IMR-90 (cell line): ENCODE results near the gene DMAC1. TPM values are rescaled to one million over a fixed set of nuclear protein-coding genes. Genes with fewer than 3 reads are reported as not detected.

ENCODE experiments used
- ATAC-seq: fragments of 200-7000 bp; cut with Tn5 transposase; 2 replicates; pipeline ENCODE4 v1.9.1; 2020; ENCODE audit warnings: low read depth, mild to moderate bottlenecking, moderate library complexity
- BruUV-seq: library from RNA; stranded (reverse); fragments of 400-500 nt; replicated peaks from 2 replicates; lab custom pipeline; 2021; lab: Mats Ljungman, UMichigan
- CTCF ChIA-PET: fragments of 300-600 bp; formaldehyde crosslinking; extraction: SDS; loops from one replicate; lab custom pipeline; 2021; ENCODE audit warnings: antibody characterized with exemption; lab: Yijun Ruan, JAX
- POLR2A ChIA-PET: fragments of 300-600 bp; sonication (Branson Sonifier 250); formaldehyde crosslinking; loops from one replicate; lab custom pipeline; 2022; ENCODE audit warnings: antibody characterized with exemption; ENCODE audit not compliant: unreplicated experiment; lab: Charles Lee
- DNase-seq: peaks from one replicate; pipeline ENCODE4 v3.0.0; 2013
- H2AFZ ChIP-seq: replicated peaks from 2 replicates; pipeline ENCODE3; 2013; ENCODE audit warnings: low read length, mild to moderate bottlenecking; ENCODE audit not compliant: poor library complexity
- H2AK5ac ChIP-seq: 2 replicates; pipeline ENCODE4 v1.6.1; 2013; ENCODE audit warnings: low read depth, low read length, inconsistent platforms
- H2AK9ac ChIP-seq: replicated peaks from 2 replicates; pipeline ENCODE3; 2013; ENCODE audit warnings: mild to moderate bottlenecking, low read depth, low read length, moderate library complexity; ENCODE audit not compliant: poor library complexity
- H2BK120ac ChIP-seq: 2 replicates; pipeline ENCODE4 v1.6.1; 2013; ENCODE audit warnings: low read depth, low read length, inconsistent platforms
- H2BK15ac ChIP-seq: 3 replicates; pipeline ENCODE4 v1.6.1; 2013; ENCODE audit warnings: low read depth, low read length, inconsistent platforms
- H2BK20ac ChIP-seq: 2 replicates; pipeline ENCODE4 v1.6.1; 2013; ENCODE audit warnings: low read depth, mild to moderate bottlenecking, inconsistent platforms, low read length, moderate library complexity
- H2BK5ac ChIP-seq: 2 replicates; pipeline ENCODE4 v1.6.1; 2013; ENCODE audit warnings: mild to moderate bottlenecking, low read depth, low read length, inconsistent platforms; ENCODE audit not compliant: poor library complexity, severe bottlenecking
- H3K14ac ChIP-seq: replicated peaks from 2 replicates; pipeline ENCODE4 v1.6.1; 2013; ENCODE audit warnings: low read depth, low read length, inconsistent platforms
- H3K18ac ChIP-seq: 2 replicates; pipeline ENCODE4 v1.6.1; 2013; ENCODE audit warnings: low read depth, low read length, control low read depth
- H3K23ac ChIP-seq: 2 replicates; pipeline ENCODE4 v1.6.1; 2013; ENCODE audit warnings: low read depth, low read length, inconsistent platforms
- H3K27ac ChIP-seq: 2 replicates; pipeline ENCODE4 v1.5.1; 2013; ENCODE audit warnings: mild to moderate bottlenecking, control low read depth, low read length; ENCODE audit not compliant: insufficient read depth
- H3K27me3 ChIP-seq: 2 replicates; pipeline ENCODE4 v1.6.1; 2013; ENCODE audit warnings: low read length; ENCODE audit not compliant: control insufficient read depth, insufficient read depth
- H3K36me3 ChIP-seq: 2 replicates; pipeline ENCODE4 v1.6.1; 2013; ENCODE audit warnings: low read length, mixed read lengths; ENCODE audit not compliant: control insufficient read depth, insufficient read depth
- H3K4ac ChIP-seq: 2 replicates; pipeline ENCODE4 v1.6.1; 2013; ENCODE audit warnings: low read depth, low read length, inconsistent platforms
- H3K4me1 ChIP-seq: 2 replicates; pipeline ENCODE4 v1.6.1; 2013; ENCODE audit warnings: low read length, mixed read lengths; ENCODE audit not compliant: control insufficient read depth, insufficient read depth
- H3K4me2 ChIP-seq: 2 replicates; pipeline ENCODE4 v1.6.1; 2013; ENCODE audit warnings: low read depth, mild to moderate bottlenecking, control low read depth, low read length, moderate library complexity
- H3K4me3 ChIP-seq: 2 replicates; pipeline ENCODE4 v1.5.1; 2013; ENCODE audit warnings: low read depth, mild to moderate bottlenecking, control low read depth, low read length, moderate library complexity; ENCODE audit not compliant: insufficient read depth
- H3K56ac ChIP-seq: 2 replicates; pipeline ENCODE4 v1.6.1; 2013; ENCODE audit warnings: low read length, inconsistent platforms; ENCODE audit not compliant: insufficient read depth; ENCODE audit errors: extremely low read depth
- H3K79me1 ChIP-seq, 2 experiments: 2 replicates each; pipeline ENCODE4 v1.6.1; 2013; ENCODE audit warnings: low read length in 2 of 2, inconsistent platforms in 1 of 2, low read depth in 1 of 2
- H3K9ac ChIP-seq: 2 replicates; pipeline ENCODE4 v1.6.1; 2013; ENCODE audit warnings: low read depth, low read length, control low read depth
- H3K9me1 ChIP-seq: 2 replicates; pipeline ENCODE4 v1.6.1; 2013; ENCODE audit warnings: low read length, inconsistent platforms; ENCODE audit not compliant: insufficient read depth
- H3K9me3 ChIP-seq: 2 replicates; pipeline ENCODE4 v1.6.1; 2013; ENCODE audit warnings: low read length; ENCODE audit not compliant: control insufficient read depth, insufficient read depth
- H4K20me1 ChIP-seq: 2 replicates; pipeline ENCODE4 v1.6.1; 2013; ENCODE audit warnings: low read length, inconsistent platforms; ENCODE audit not compliant: insufficient read depth
- H4K5ac ChIP-seq: 2 replicates; pipeline ENCODE4 v1.6.1; 2013; ENCODE audit warnings: mild to moderate bottlenecking, low read depth, low read length, control low read depth
- H4K8ac ChIP-seq, 2 experiments: 2 replicates each; pipeline ENCODE4 v1.6.1; 2013; ENCODE audit warnings: low read depth in 2 of 2, low read length in 2 of 2, control low read depth in 1 of 2, inconsistent platforms in 1 of 2
- H4K91ac ChIP-seq: 2 replicates; pipeline ENCODE4 v1.6.1; 2013; ENCODE audit warnings: low read depth, low read length, inconsistent platforms; ENCODE audit not compliant: insufficient read depth
- BHLHE40 ChIP-seq: fragments of 150-350 bp; IDR thresholded peaks from 2 replicates; pipeline ENCODE4 v1.6.1; 2016; ENCODE audit warnings: mild to moderate bottlenecking, low read depth, low read length
- CHD1 ChIP-seq: IDR thresholded peaks from 2 replicates; pipeline ENCODE4 v1.6.1; 2012; ENCODE audit warnings: low read depth, low read length, improper control_type of control experiment
- FOS ChIP-seq: fragments of 150-350 bp; IDR thresholded peaks from 2 replicates; pipeline ENCODE4 v1.6.1; 2016; ENCODE audit warnings: low read depth, low read length
- MAFK ChIP-seq: IDR thresholded peaks from 2 replicates; pipeline ENCODE4 v1.6.1; 2012; ENCODE audit warnings: low read depth, low read length, improper control_type of control experiment
- MXI1 ChIP-seq: IDR thresholded peaks from 2 replicates; pipeline ENCODE4 v1.6.1; 2012; ENCODE audit warnings: low read depth, mild to moderate bottlenecking, low read length, moderate library complexity, borderline replicate concordance
- NFE2L2 ChIP-seq: fragments of 150-350 bp; IDR thresholded peaks from 2 replicates; pipeline ENCODE4 v1.6.1; 2016; ENCODE audit warnings: low read depth, mild to moderate bottlenecking, low read length
- RAD21 ChIP-seq: IDR thresholded peaks from 2 replicates; pipeline ENCODE4 v1.6.1; 2012; ENCODE audit warnings: low read length, improper control_type of control experiment
- RCOR1 ChIP-seq: IDR thresholded peaks from 2 replicates; pipeline ENCODE4 v1.6.1; 2012; ENCODE audit warnings: mild to moderate bottlenecking, low read length, improper control_type of control experiment; ENCODE audit not compliant: insufficient replicate concordance
- RFX5 ChIP-seq: IDR thresholded peaks from 2 replicates; pipeline ENCODE4 v1.8.0; 2012; ENCODE audit warnings: low read depth, mild to moderate bottlenecking, low read length, moderate library complexity
- SMC3 ChIP-seq: fragments of 150-350 bp; IDR thresholded peaks from 2 replicates; pipeline ENCODE4 v1.6.1; 2016; ENCODE audit warnings: low read depth, mild to moderate bottlenecking, antibody characterized with exemption, low read length, moderate library complexity
- dilution Hi-C: fragments of 300-500 bp; cut with HindIII; formaldehyde crosslinking; loops from one replicate; pipeline ENCODE4 v1.14.3; 2018; ENCODE audit warnings: low sequenced_read_pairs; ENCODE audit not compliant: unreplicated experiment
- in situ Hi-C: fragments of 300-500 bp; cut with MboI; formaldehyde crosslinking; loops from 3 replicates; pipeline ENCODE4 v1.14.3; 2019; ENCODE audit warnings: low sequenced_read_pairs, inconsistent platforms, mixed read lengths
- intact Hi-C: fragments of 100-400 bp; cut with micrococcal nuclease; formaldehyde crosslinking; loops from 2 replicates; pipeline ENCODE4 v1.10.0; 2022
- polyA plus RNA-seq, 3 experiments: library from polyadenylated mRNA; depleted of rRNA; stranded (reverse); fragments of >200 nt; gene quantifications; 2 replicates each; pipeline ENCODE4 v1.2.3, GENCODE V29; 2012; ENCODE audit warnings: low replicate concordance in 1 of 3
- total RNA-seq: library from RNA; depleted of rRNA; stranded (reverse); fragments of >200 nt; gene quantifications from 2 replicates; pipeline ENCODE4 v1.2.3, GENCODE V29; 2012
- TF ChIP-seq, protein P1 (sequence below): conservative IDR thresholded peaks from 2 replicates; pipeline ENCODE4 v1.5.1; 2012; ENCODE audit warnings: mild to moderate bottlenecking, low read depth, low read length, improper control_type of control experiment
- TF ChIP-seq, protein P2 (sequence below): fragments of 150-350 bp; IDR thresholded peaks from 2 replicates; pipeline ENCODE4 v1.6.1; 2016; ENCODE audit warnings: low read depth, mild to moderate bottlenecking, low read length, moderate library complexity, borderline replicate concordance

Gene DMAC1
- total and polyA plus RNA-seq, 2 of the 4 experiments (the other 2 are of a cell fraction), result 8.1 to 14.5 TPM

DNA sequence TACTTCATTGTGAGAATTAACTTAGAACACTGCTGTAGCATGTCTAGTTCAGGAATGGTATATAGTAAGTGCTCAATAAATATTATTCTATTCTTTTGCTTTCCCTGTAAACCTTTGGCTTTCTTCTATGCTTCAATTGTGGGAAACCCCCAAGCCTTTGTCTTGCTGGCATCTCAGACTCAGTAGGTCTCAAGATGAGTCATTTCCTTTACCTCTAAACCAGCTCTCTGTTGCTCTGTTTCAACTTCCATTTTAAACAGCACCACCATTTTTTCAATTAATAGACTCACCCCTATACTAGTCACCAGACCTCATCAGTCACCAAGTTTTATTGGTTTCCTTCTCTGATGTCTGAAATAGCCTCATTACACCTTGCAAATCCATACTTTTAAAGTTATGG lies 43.5 kb downstream of the DMAC1 start:
- dilution Hi-C loops, result no loop called here
- no peak overlapping the region for H2AFZ ChIP-seq

More for the DNA sequence above, 43.5 kb downstream of the DMAC1 start:
- H4K91ac ChIP-seq, result no peak overlapping the region
- H3K9ac ChIP-seq, result no peak overlapping the region
- no peaks in the 10 kb centered on the region for H3K4me1 ChIP-seq
- no peak overlapping the region for H2BK20ac ChIP-seq
- H2BK120ac ChIP-seq, result no peak overlapping the region
- no peak overlapping the region for H3K18ac ChIP-seq
- H2AK9ac ChIP-seq, result no peak overlapping the region
- no peaks in the 10 kb centered on the region for H3K27me3 ChIP-seq
- no peak overlapping the region for H4K8ac ChIP-seq
- H3K4me2 ChIP-seq, result no peak overlapping the region
- no peak overlapping the region for H3K23ac ChIP-seq
- no peaks in the 10 kb centered on the region for H4K20me1 ChIP-seq
- in situ Hi-C loops, result no loop called here
- intact Hi-C loops, result no loop called here
- H3K36me3 ChIP-seq, result no peaks in the 10 kb centered on the region
- no peak overlapping the region for H4K5ac ChIP-seq
- no peaks in the 10 kb centered on the region; the same call in 1 of the 2 replicates for H3K9me3 ChIP-seq
- no peak for ATAC-seq
- no peak for TF ChIP-seq MXI1
- TF ChIP-seq RCOR1, result no peak
- TF ChIP-seq, protein P1, sequence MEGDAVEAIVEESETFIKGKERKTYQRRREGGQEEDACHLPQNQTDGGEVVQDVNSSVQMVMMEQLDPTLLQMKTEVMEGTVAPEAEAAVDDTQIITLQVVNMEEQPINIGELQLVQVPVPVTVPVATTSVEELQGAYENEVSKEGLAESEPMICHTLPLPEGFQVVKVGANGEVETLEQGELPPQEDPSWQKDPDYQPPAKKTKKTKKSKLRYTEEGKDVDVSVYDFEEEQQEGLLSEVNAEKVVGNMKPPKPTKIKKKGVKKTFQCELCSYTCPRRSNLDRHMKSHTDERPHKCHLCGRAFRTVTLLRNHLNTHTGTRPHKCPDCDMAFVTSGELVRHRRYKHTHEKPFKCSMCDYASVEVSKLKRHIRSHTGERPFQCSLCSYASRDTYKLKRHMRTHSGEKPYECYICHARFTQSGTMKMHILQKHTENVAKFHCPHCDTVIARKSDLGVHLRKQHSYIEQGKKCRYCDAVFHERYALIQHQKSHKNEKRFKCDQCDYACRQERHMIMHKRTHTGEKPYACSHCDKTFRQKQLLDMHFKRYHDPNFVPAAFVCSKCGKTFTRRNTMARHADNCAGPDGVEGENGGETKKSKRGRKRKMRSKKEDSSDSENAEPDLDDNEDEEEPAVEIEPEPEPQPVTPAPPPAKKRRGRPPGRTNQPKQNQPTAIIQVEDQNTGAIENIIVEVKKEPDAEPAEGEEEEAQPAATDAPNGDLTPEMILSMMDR, result no peak
- TF ChIP-seq BHLHE40, result no peak
- TF ChIP-seq FOS, result no peak
- no peak for TF ChIP-seq SMC3
- TF ChIP-seq RAD21, result no peak
- no peak for TF ChIP-seq MAFK
- TF ChIP-seq, protein P2, sequence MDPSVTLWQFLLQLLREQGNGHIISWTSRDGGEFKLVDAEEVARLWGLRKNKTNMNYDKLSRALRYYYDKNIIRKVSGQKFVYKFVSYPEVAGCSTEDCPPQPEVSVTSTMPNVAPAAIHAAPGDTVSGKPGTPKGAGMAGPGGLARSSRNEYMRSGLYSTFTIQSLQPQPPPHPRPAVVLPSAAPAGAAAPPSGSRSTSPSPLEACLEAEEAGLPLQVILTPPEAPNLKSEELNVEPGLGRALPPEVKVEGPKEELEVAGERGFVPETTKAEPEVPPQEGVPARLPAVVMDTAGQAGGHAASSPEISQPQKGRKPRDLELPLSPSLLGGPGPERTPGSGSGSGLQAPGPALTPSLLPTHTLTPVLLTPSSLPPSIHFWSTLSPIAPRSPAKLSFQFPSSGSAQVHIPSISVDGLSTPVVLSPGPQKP, result no peak
- TF ChIP-seq RFX5, result no peak
- TF ChIP-seq CHD1, result no peak
- TF ChIP-seq NFE2L2, result no peak
- ChIA-PET POLR2A (no interaction called here), CTCF (no interaction called here)
- H2BK5ac ChIP-seq, result no peak overlapping the region
- no peaks in the 10 kb centered on the region for H3K9me1 ChIP-seq
- no TSS peak for BruUV-seq
- H2BK15ac ChIP-seq, result no peak overlapping the region
- H3K56ac ChIP-seq, result no peak overlapping the region
- no peaks in the 10 kb centered on the region for H3K79me1 ChIP-seq
- DNase-seq, result no peak
- no peak overlapping the region for H3K4me3 ChIP-seq
- no peak overlapping the region for H2AK5ac ChIP-seq
- no peak overlapping the region for H3K27ac ChIP-seq
- H3K4ac ChIP-seq, result no peak overlapping the region
- H3K14ac ChIP-seq, result no peak overlapping the region
